HCT116 (cell line): ENCODE data around the gene RLN1. TPM values are rescaled to one million over a fixed set of nuclear protein-coding genes. Genes with fewer than 3 reads are reported as not detected.

ENCODE experiments used
- ATAC-seq: fragments of 200-7000 bp; cut with Tn5 transposase; 2 replicates; pipeline ENCODE4 v1.9.1; 2020; ENCODE audit warnings: mild to moderate bottlenecking, moderate library complexity
- BruUV-seq: library from RNA; stranded (reverse); fragments of 400-500 nt; replicated peaks from 2 replicates; lab custom pipeline; 2021; lab: Mats Ljungman, UMichigan
- CTCF ChIA-PET: fragments of 300-600 bp; sonication (Branson Sonifier 250); formaldehyde crosslinking; loops from one replicate; lab custom pipeline; 2021; ENCODE audit warnings: antibody characterized with exemption; lab: Charles Lee
- POLR2A ChIA-PET: fragments of 300-600, 350-600 bp; sonication (Branson Sonifier 250); formaldehyde crosslinking; loops from one replicate; lab custom pipeline; 2021; ENCODE audit warnings: antibody characterized with exemption; lab: Charles Lee
- RAD21 ChIA-PET, 2 experiments: fragments of 300-600 bp; sonication (Branson Sonifier 250); formaldehyde crosslinking; loops; one replicate each; lab custom pipeline; 2023; ENCODE audit warnings: low total read pairs in 2 of 2; ENCODE audit not compliant: uncharacterized antibody in 2 of 2, unreplicated experiment in 2 of 2, low non-redundant PET in 1 of 2; lab: Charles Lee
- DNase-seq: peaks from one replicate; pipeline ENCODE4 v3.0.0-alpha.2; 2010; ENCODE audit warnings: low read depth, low spot score
- H2AFZ ChIP-seq: fragments of 200-600 bp; shearing (Covaris generic), sonication (generic); 2 replicates; pipeline ENCODE4 v1.6.1; 2017; ENCODE audit warnings: low read depth, mixed run types, mixed read lengths, antibody characterized with exemption, low read length; ENCODE audit not compliant: poor library complexity, severe bottlenecking
- H3K27ac ChIP-seq: 2 replicates; pipeline ENCODE4 v1.5.1; 2012; ENCODE audit warnings: low read depth, low read length
- H3K27me3 ChIP-seq: fragments of 200-600 bp; sonication (generic); 2 replicates; pipeline ENCODE4 v1.6.1; 2016; ENCODE audit warnings: mixed run types, low read length, mixed read lengths; ENCODE audit not compliant: insufficient read depth
- H3K36me3 ChIP-seq, 2 experiments: fragments of 200-500 bp in 1 of 2; fragments of 200-600 bp in 1 of 2; sonication (Bioruptor generic) in 1 of 2; sonication (generic) in 1 of 2; 2 replicates each; pipeline versions ENCODE4 v1.5.1 to v1.6.1; 2014 to 2016; ENCODE audit warnings: low read length in 2 of 2, inconsistent platforms in 1 of 2, mixed read lengths in 1 of 2, mixed run types in 1 of 2; ENCODE audit not compliant: insufficient read depth in 2 of 2, control insufficient read depth in 1 of 2
- H3K4me1 ChIP-seq, 2 experiments: fragments of 200-600 bp in 1 of 2; sonication (generic) in 1 of 2; 2 replicates each; pipeline versions ENCODE4 v1.5.1 to v1.6.1; 2012 to 2017; ENCODE audit warnings: low read length in 2 of 2, inconsistent platforms in 1 of 2, mild to moderate bottlenecking in 1 of 2, mixed read lengths in 1 of 2, mixed run types in 1 of 2, moderate library complexity in 1 of 2; ENCODE audit not compliant: insufficient read depth in 2 of 2, control insufficient read depth in 1 of 2
- H3K4me2 ChIP-seq: fragments of 200-600 bp; sonication (generic); 2 replicates; pipeline ENCODE4 v1.6.1; 2017; ENCODE audit warnings: mixed run types, low read length, mixed read lengths
- H3K4me3 ChIP-seq, 2 experiments: fragments of 200-600 bp in 1 of 2; sonication (generic) in 1 of 2; replicated peaks in 1 of 2; 2 replicates each; pipeline ENCODE4 v1.5.1; 2011 to 2016; ENCODE audit warnings: low read length in 2 of 2, control low read depth in 1 of 2, low read depth in 1 of 2, mild to moderate bottlenecking in 1 of 2, mixed read lengths in 1 of 2, mixed run types in 1 of 2
- H3K79me2 ChIP-seq: fragments of 200-600 bp; sonication (generic); 2 replicates; pipeline ENCODE4 v1.6.1; 2017; ENCODE audit warnings: mild to moderate bottlenecking, mixed run types, low read length, moderate library complexity, mixed read lengths; ENCODE audit not compliant: insufficient read depth
- H3K9ac ChIP-seq: fragments of 200-600 bp; sonication (generic); 2 replicates; pipeline ENCODE4 v1.6.1; 2016; ENCODE audit warnings: low read length, mixed read lengths
- H3K9me2 ChIP-seq: fragments of 200-600 bp; sonication (generic), shearing (Covaris generic); 2 replicates; pipeline ENCODE4 v1.6.1; 2017; ENCODE audit warnings: mixed run types, mild to moderate bottlenecking, moderate library complexity; ENCODE audit not compliant: insufficient read depth
- H3K9me3 ChIP-seq, 2 experiments: fragments of 200-500 bp in 1 of 2; fragments of 200-600 bp in 1 of 2; sonication (Bioruptor generic) in 1 of 2; sonication (generic) in 1 of 2; 2 replicates each; pipeline ENCODE4 v1.6.1; 2014 to 2017; ENCODE audit warnings: low read length in 2 of 2, mixed read lengths in 2 of 2, inconsistent platforms in 1 of 2, low read depth in 1 of 2, mild to moderate bottlenecking in 1 of 2, mixed run types in 1 of 2, moderate library complexity in 1 of 2; ENCODE audit not compliant: control insufficient read depth in 1 of 2, insufficient read depth in 1 of 2
- H4K20me1 ChIP-seq: fragments of 200-600 bp; sonication (generic), shearing (Covaris generic); 2 replicates; pipeline ENCODE4 v1.6.1; 2017; ENCODE audit warnings: mixed run types, mild to moderate bottlenecking, moderate library complexity; ENCODE audit not compliant: insufficient read depth
- CBX3 ChIP-seq: IDR thresholded peaks from 2 replicates; pipeline ENCODE4 v1.6.1; 2012; ENCODE audit warnings: low read depth
- CEBPB ChIP-seq: IDR thresholded peaks from 2 replicates; pipeline ENCODE4 v1.6.1; 2012; ENCODE audit warnings: low read depth
- EGR1 ChIP-seq: IDR thresholded peaks from 2 replicates; pipeline ENCODE4 v1.6.1; 2012; ENCODE audit warnings: low read depth
- ELF1 ChIP-seq: IDR thresholded peaks from 2 replicates; pipeline ENCODE4 v1.6.1; 2012; ENCODE audit warnings: low read depth, borderline replicate concordance
- EZH2 ChIP-seq: fragments of 200-600 bp; sonication (generic); IDR thresholded peaks from 2 replicates; pipeline ENCODE4 v1.6.1; 2017; ENCODE audit warnings: antibody characterized with exemption, mixed run types
- EZH2phosphoT487 ChIP-seq: fragments of 200-600 bp; IDR thresholded peaks from 2 replicates; pipeline ENCODE4 v1.6.1; 2018; ENCODE audit warnings: antibody characterized with exemption, borderline replicate concordance
- FOSL1 ChIP-seq: IDR thresholded peaks from 2 replicates; pipeline ENCODE4 v1.6.1; 2012; ENCODE audit warnings: low read depth
- JUND ChIP-seq: IDR thresholded peaks from 2 replicates; pipeline ENCODE4 v1.6.1; 2012
- POLR2A ChIP-seq: IDR thresholded peaks from 2 replicates; pipeline ENCODE4 v1.7.0; 2011; ENCODE audit warnings: borderline replicate concordance; ENCODE audit not compliant: insufficient read depth, insufficient read length; ENCODE audit errors: extremely low read depth
- POLR2AphosphoS5 ChIP-seq: IDR thresholded peaks from 2 replicates; pipeline ENCODE4 v1.6.1; 2011; ENCODE audit warnings: mild to moderate bottlenecking, low read depth, low read length, moderate library complexity
- RAD21 ChIP-seq: IDR thresholded peaks from 2 replicates; pipeline ENCODE4 v1.6.1; 2012; ENCODE audit warnings: low read depth, mild to moderate bottlenecking
- SIN3A ChIP-seq: IDR thresholded peaks from 2 replicates; pipeline ENCODE4 v1.6.1; 2012; ENCODE audit warnings: low read depth
- SRF ChIP-seq: IDR thresholded peaks from 2 replicates; pipeline ENCODE4 v1.6.1; 2012; ENCODE audit warnings: low read depth
- TCF7L2 ChIP-seq: IDR thresholded peaks from 2 replicates; pipeline ENCODE4 v1.7.0; 2011; ENCODE audit warnings: borderline replicate concordance, inconsistent platforms; ENCODE audit not compliant: insufficient read depth, insufficient read length; ENCODE audit errors: extremely low read depth
- YY1 ChIP-seq: IDR thresholded peaks from 2 replicates; pipeline ENCODE4 v1.6.1; 2011; ENCODE audit warnings: low read length, low read depth, moderate library complexity, mild to moderate bottlenecking; ENCODE audit not compliant: insufficient replicate concordance; ENCODE audit errors: extremely low read depth
- ZBTB33 ChIP-seq: IDR thresholded peaks from 2 replicates; pipeline ENCODE4 v1.6.1; 2011; ENCODE audit warnings: mild to moderate bottlenecking, low read length, moderate library complexity; ENCODE audit not compliant: insufficient replicate concordance; ENCODE audit errors: extremely low read depth
- ZFX ChIP-seq: fragments of 450-650 bp; IDR thresholded peaks from 2 replicates; pipeline ENCODE4 v1.6.1; 2017
- ZNF274 ChIP-seq: fragments of 200-500 bp; sonication (Bioruptor generic); IDR thresholded peaks from 2 replicates; pipeline ENCODE4 v1.6.1; 2014; ENCODE audit warnings: mild to moderate bottlenecking, low read depth, low read length, inconsistent platforms
- intact Hi-C: fragments of 100-400 bp; cut with micrococcal nuclease; formaldehyde crosslinking; loops from 2 replicates; pipeline ENCODE4 v1.10.0; 2022
- total RNA-seq: library from RNA; stranded (reverse); gene quantifications from one replicate; pipeline ENCODE4 v1.2.1, GENCODE V29; 2021; ENCODE audit not compliant: unreplicated experiment
- TF ChIP-seq, protein P1 (sequence below): IDR thresholded peaks from 2 replicates; pipeline ENCODE4 v1.6.1; 2012

Gene RLN1
- total RNA-seq, 1 experiment from 2014 or later = not detected

DNA sequence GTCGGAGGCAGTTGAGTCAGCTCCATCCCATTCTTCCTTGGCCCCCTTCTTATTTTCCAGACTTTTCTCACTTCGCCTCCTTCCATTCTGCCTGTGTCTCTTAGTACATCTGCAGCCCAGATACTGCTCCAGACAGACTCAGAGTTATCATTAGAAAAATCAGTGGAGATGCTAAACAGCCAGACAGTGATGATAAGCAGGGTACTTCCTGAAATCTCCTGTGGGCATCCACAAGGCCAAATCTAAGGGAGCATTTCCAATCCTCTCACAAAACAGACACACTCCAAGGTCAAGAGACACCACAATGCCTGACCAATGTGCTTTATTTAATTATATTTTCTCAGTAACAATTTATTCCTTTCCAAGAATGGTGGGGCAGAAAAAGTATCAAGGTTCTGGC is 14.5 kb upstream of the RLN1 start:
- Histone ChIP-seq H3K4me3 (no peak overlapping the region), H3K4me1 (no peaks in the 10 kb centered on the region), H3K36me3 (no peaks in the 10 kb centered on the region), H3K9ac (no peak overlapping the region), H3K9me3 (no peaks in the 10 kb centered on the region), H4K20me1 (no peaks in the 10 kb centered on the region), H3K9me2 (no peaks in the 10 kb centered on the region), H3K27me3 (no peaks in the 10 kb centered on the region), H3K79me2 (no peaks in the 10 kb centered on the region), H3K27ac (no peak overlapping the region), H2AFZ (no peak overlapping the region), H3K4me2 (no peak overlapping the region)
- no peak for DNase-seq
- BruUV-seq = no TSS peak
- TF ChIP-seq FOSL1 (no peak), ELF1 (no peak), ZNF274 (no peak), EZH2 (no peak), YY1 (no peak), JUND (no peak), EGR1 (no peak), POLR2AphosphoS5 (no peak), ZBTB33 (no peak), SIN3A (no peak), POLR2A (no peak), EZH2phosphoT487 (no peak), ZFX (no peak), RAD21 (no peak), CBX3 (no peak), TCF7L2 (no peak), SRF (no peak), CEBPB (no peak)
- TF ChIP-seq, protein P1, sequence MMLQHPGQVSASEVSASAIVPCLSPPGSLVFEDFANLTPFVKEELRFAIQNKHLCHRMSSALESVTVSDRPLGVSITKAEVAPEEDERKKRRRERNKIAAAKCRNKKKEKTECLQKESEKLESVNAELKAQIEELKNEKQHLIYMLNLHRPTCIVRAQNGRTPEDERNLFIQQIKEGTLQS = no peak
- CTCF ChIA-PET = no interaction called here
- RAD21 ChIA-PET = no interaction called here
- POLR2A ChIA-PET = no interaction called here
- ATAC-seq = no peak
- intact Hi-C loops = no loop called here
